Brain pericyte (primary cell): ENCODE measurements around the gene HAVCR1.

Experiments
- DNase-seq: peaks from one replicate; pipeline ENCODE4 v3.0.0-alpha.2; 2012; ENCODE audit warnings: low read depth, low spot score

Gene HAVCR1

GRCh38 chr5:157004893-157005551 is 53.9 kb downstream of the HAVCR1 start:
- DNase-seq, result no peak

GRCh38 chr5:156991714-156992113 is 67.2 kb downstream of the HAVCR1 start:
- no peak for DNase-seq

DNA sequence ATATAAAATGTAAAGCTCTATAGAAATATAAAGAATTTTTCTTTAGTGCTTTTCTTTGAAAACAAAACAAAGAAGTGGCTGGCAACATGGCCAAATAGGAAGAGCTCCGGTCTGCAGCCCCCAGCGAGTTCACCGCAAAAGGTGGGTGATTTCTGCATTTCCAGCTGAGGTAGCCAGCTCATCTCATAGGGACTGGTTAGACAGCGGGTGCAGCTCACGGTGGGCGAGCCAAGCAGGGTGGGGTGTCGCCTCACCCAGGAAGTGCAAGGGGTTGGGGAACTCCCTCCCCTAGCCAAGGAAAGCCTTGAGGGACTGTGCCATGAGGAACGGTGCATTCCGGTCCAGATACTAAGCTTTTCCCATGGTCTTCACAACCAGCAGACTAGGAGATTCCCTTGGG is 74.9 kb downstream of the HAVCR1 start:
- DNase-seq, result no peak

- no peak for DNase-seq
Measured at GRCh38 chr5:156981481-156981880, 77.4 kb downstream of the HAVCR1 start.
